HEK293 (cell line): ENCODE measurements around the gene SOCS4.

Experiments used
- CTCF ChIA-PET: fragments of 350-600 bp; formaldehyde crosslinking; extraction: SDS; loops from one replicate; lab custom pipeline; 2021; ENCODE audit warnings: antibody characterized with exemption; lab: Yijun Ruan, JAX
- POLR2A ChIA-PET: fragments of 300-600 bp; formaldehyde crosslinking; extraction: SDS; loops from one replicate; lab custom pipeline; 2020; ENCODE audit warnings: antibody characterized with exemption, inconsistent platforms; lab: Yijun Ruan, JAX
- H3K27ac ChIP-seq: fragments of 200-500 bp; sonication (Bioruptor generic); 2 replicates; pipeline ENCODE4 v1.5.1; 2014; ENCODE audit warnings: low read depth, low read length, control low read depth, inconsistent platforms; ENCODE audit errors: extremely low read depth
- H3K36me3 ChIP-seq, 2 experiments: fragments of 200-500 bp in 1 of 2; sonication (Bioruptor generic) in 1 of 2; 1 replicate in 1 of 2; 2 replicates in 1 of 2; pipeline ENCODE4 v1.5.1; 2014 to 2017; ENCODE audit warnings: inconsistent platforms in 2 of 2, low read length in 2 of 2; ENCODE audit not compliant: control insufficient read depth in 2 of 2, insufficient read depth in 1 of 2
- H3K4me1 ChIP-seq: fragments of 200-500 bp; sonication (Bioruptor generic); 2 replicates; pipeline ENCODE4 v1.5.1; 2014; ENCODE audit warnings: mild to moderate bottlenecking, low read length, inconsistent platforms; ENCODE audit not compliant: control insufficient read depth, insufficient read depth
- H3K4me3 ChIP-seq: 2 replicates; pipeline ENCODE4 v1.5.1; 2011; ENCODE audit warnings: low read depth, mild to moderate bottlenecking, control low read depth, low read length, moderate library complexity
- H3K9me3 ChIP-seq: fragments of 200-500 bp; sonication (Bioruptor generic); 2 replicates; pipeline ENCODE4 v1.5.1; 2014; ENCODE audit warnings: low read depth, low read length, inconsistent platforms; ENCODE audit not compliant: control insufficient read depth, insufficient read depth
- ZBTB11 ChIP-seq: fragments of 450-650 bp; formaldehyde crosslinking; conservative IDR thresholded peaks from 2 replicates; pipeline ENCODE4 v1.5.1; 2016; ENCODE audit warnings: low read depth, missing biosample characterization, missing genetic modification characterization
- ZBTB20 ChIP-seq: fragments of 450-650 bp; formaldehyde crosslinking; IDR thresholded peaks from 2 replicates; pipeline ENCODE4 v1.5.1; 2016; ENCODE audit warnings: missing biosample characterization, missing genetic modification characterization
- ZBTB7A ChIP-seq: fragments of 450-650 bp; formaldehyde crosslinking; IDR thresholded peaks from 2 replicates; pipeline ENCODE4 v1.5.1; 2016; ENCODE audit warnings: low read depth, missing biosample characterization, missing genetic modification characterization
- ZFP41 ChIP-seq: fragments of 450-650 bp; formaldehyde crosslinking; IDR thresholded peaks from 2 replicates; pipeline ENCODE4 v1.5.1; 2016; ENCODE audit warnings: missing biosample characterization, missing genetic modification characterization, borderline replicate concordance
- ZNF148 ChIP-seq: fragments of 450-650 bp; formaldehyde crosslinking; IDR thresholded peaks from 2 replicates; pipeline ENCODE4 v1.5.0; 2017; ENCODE audit warnings: missing biosample characterization, missing genetic modification characterization, borderline replicate concordance
- ZNF174 ChIP-seq: fragments of 450-650 bp; formaldehyde crosslinking; IDR thresholded peaks from 2 replicates; pipeline ENCODE4 v1.5.0; 2017; ENCODE audit warnings: missing biosample characterization, mild to moderate bottlenecking, missing genetic modification characterization
- ZNF26 ChIP-seq: fragments of 450-650 bp; formaldehyde crosslinking; IDR thresholded peaks from 2 replicates; pipeline ENCODE4 v1.5.1; 2016; ENCODE audit warnings: missing biosample characterization, missing genetic modification characterization
- ZNF354C ChIP-seq: fragments of 450-650 bp; formaldehyde crosslinking; IDR thresholded peaks from 2 replicates; pipeline ENCODE4 v1.5.1; 2016; ENCODE audit warnings: missing biosample characterization, missing genetic modification characterization, low read depth, borderline replicate concordance
- ZNF48 ChIP-seq: fragments of 450-650 bp; formaldehyde crosslinking; IDR thresholded peaks from 2 replicates; pipeline ENCODE4 v1.5.1; 2016; ENCODE audit warnings: missing biosample characterization, missing genetic modification characterization
- ZNF518A ChIP-seq: fragments of 450-650 bp; formaldehyde crosslinking; conservative IDR thresholded peaks from 2 replicates; pipeline ENCODE4 v1.5.1; 2016; ENCODE audit warnings: low read depth, missing biosample characterization, missing genetic modification characterization
- ZNF645 ChIP-seq: fragments of 450-650 bp; formaldehyde crosslinking; IDR thresholded peaks from 2 replicates; pipeline ENCODE4; 2016; ENCODE audit warnings: missing biosample characterization, missing genetic modification characterization
- ZNF692 ChIP-seq: fragments of 450-650 bp; formaldehyde crosslinking; IDR thresholded peaks from 2 replicates; pipeline ENCODE4 v1.5.1; 2016; ENCODE audit warnings: missing biosample characterization, missing genetic modification characterization
- ZNF707 ChIP-seq: fragments of 450-650 bp; formaldehyde crosslinking; IDR thresholded peaks from 2 replicates; pipeline ENCODE4 v1.5.1; 2016; ENCODE audit warnings: missing biosample characterization, missing genetic modification characterization
- ZNF792 ChIP-seq: fragments of 450-650 bp; formaldehyde crosslinking; IDR thresholded peaks from 2 replicates; pipeline ENCODE4 v1.5.1; 2016; ENCODE audit warnings: missing biosample characterization, missing genetic modification characterization
- ZSCAN5A ChIP-seq: fragments of 450-650 bp; formaldehyde crosslinking; IDR thresholded peaks from 2 replicates; pipeline ENCODE4 v1.5.1; 2016; ENCODE audit warnings: missing biosample characterization, missing genetic modification characterization

Gene SOCS4

GRCh38 chr14:54985156-54985555, 41.9 kb upstream of the SOCS4 start (continued):
- TF ChIP-seq ZNF148 (tag by site-specific recombination) (no peak), ZNF692 (no peak), ZNF26 (tag by site-specific recombination) (no peak), ZNF48 (tag by site-specific recombination) (no peak), ZBTB7A (no peak), ZFP41 (tag by site-specific recombination) (no peak), ZNF354C (tag by site-specific recombination) (no peak)

- Histone ChIP-seq H3K27ac (no peak overlapping the region), H3K4me1 (no peaks in the 10 kb centered on the region), H3K36me3 (peaks cover 57 to 62% of the 10 kb centered on the region in 2 experiments), H3K9me3 (no peaks in the 10 kb centered on the region), H3K4me3 (no peak overlapping the region)
- no peak for TF ChIP-seq ZNF792 (tag by site-specific recombination)
- ChIA-PET CTCF (no interaction called here), POLR2A (no interaction called here)
Observed at GRCh38 chr14:55000381-55000780, 26.7 kb upstream of the SOCS4 start.

GRCh38 chr14:55005071-55005470, 22.0 kb upstream of the SOCS4 start:
- POLR2A ChIA-PET, result no interaction called here
- H3K27ac ChIP-seq, result no peak overlapping the region
- H3K4me3 ChIP-seq, result no peak overlapping the region
- no peaks in the 10 kb centered on the region for H3K9me3 ChIP-seq
- CTCF ChIA-PET, result no interaction called here
- H3K4me1 ChIP-seq, result no peaks in the 10 kb centered on the region
- H3K36me3 ChIP-seq, result peaks cover 66 to 78% of the 10 kb centered on the region in 2 experiments
- TF ChIP-seq ZNF518A (tag by site-specific recombination) (no peak), ZBTB11 (tag by site-specific recombination) (no peak), ZSCAN5A (no peak), ZBTB20 (no peak), ZNF174 (tag by site-specific recombination) (no peak), ZNF645 (no peak), ZNF707 (tag by site-specific recombination) (no peak)
